Activated naive CD8-positive, alpha-beta T cell treated with anti-CD3 and anti-CD28 coated beads, Interleukin-2, amount 10 ng/mL, durations not matched to agents 7 days and 5 days (primary cell): Measurements from ENCODE around the gene MAGI1. TPM values are rescaled to one million over a fixed set of nuclear protein-coding genes. Genes with fewer than 3 reads are reported as not detected.

Source experiments
- ATAC-seq: fragments of 150-1000 bp; cut with Tn5 transposase; one replicate; pipeline ENCODE4 v1.10.0; 2021; ENCODE audit warnings: low read depth, moderate library complexity
- POLR2A ChIA-PET: fragments of 350-600 bp; sonication (Branson Sonifier 250); formaldehyde crosslinking; loops from one replicate; lab custom pipeline; 2021; ENCODE audit warnings: antibody characterized with exemption; lab: Charles Lee
- DNase-seq: peaks from one replicate; pipeline ENCODE4 v3.0.0; 2021
- H3K27ac Mint-ChIP-seq: one replicate; pipeline ENCODE4 v1.8.0; 2022; ENCODE audit warnings: mild to moderate bottlenecking, mixed read lengths
- H3K27me3 Mint-ChIP-seq: one replicate; pipeline ENCODE4 v1.8.0; 2022; ENCODE audit warnings: mild to moderate bottlenecking, moderate library complexity, mixed read lengths
- H3K36me3 Mint-ChIP-seq: one replicate; pipeline ENCODE4 v1.8.0; 2021; ENCODE audit warnings: mild to moderate bottlenecking, mixed read lengths
- H3K4me1 Mint-ChIP-seq: one replicate; pipeline ENCODE4 v1.8.0; 2021; ENCODE audit warnings: mixed read lengths
- H3K4me3 Mint-ChIP-seq: one replicate; pipeline ENCODE4 v1.8.0; 2022; ENCODE audit warnings: mild to moderate bottlenecking, moderate library complexity, mixed read lengths
- H3K9me3 Mint-ChIP-seq: one replicate; pipeline ENCODE4 v1.8.0; 2021; ENCODE audit warnings: mixed read lengths
- total RNA-seq, 2 experiments: library from RNA; stranded (reverse); gene quantifications; one replicate each; pipeline ENCODE4 v1.2.3, GENCODE V29; 2021

Gene MAGI1
- total RNA-seq, 2 experiments from 2014 or later, result not detected

- Mint-ChIP-seq H3K4me1 (no peaks in the 10 kb centered on the region), H3K4me3 (no peak overlapping the region), H3K27me3 (no peaks in the 10 kb centered on the region), H3K27ac (no peak overlapping the region), H3K9me3 (no peaks in the 10 kb centered on the region), H3K36me3 (no peaks in the 10 kb centered on the region)
- ATAC-seq, result no peak
- POLR2A ChIA-PET, result no interaction called here
- peak; percentile 32 for DNase-seq
Measured at GRCh38 chr3:65672871-65673815, 365.6 kb downstream of the MAGI1 start.

DNA sequence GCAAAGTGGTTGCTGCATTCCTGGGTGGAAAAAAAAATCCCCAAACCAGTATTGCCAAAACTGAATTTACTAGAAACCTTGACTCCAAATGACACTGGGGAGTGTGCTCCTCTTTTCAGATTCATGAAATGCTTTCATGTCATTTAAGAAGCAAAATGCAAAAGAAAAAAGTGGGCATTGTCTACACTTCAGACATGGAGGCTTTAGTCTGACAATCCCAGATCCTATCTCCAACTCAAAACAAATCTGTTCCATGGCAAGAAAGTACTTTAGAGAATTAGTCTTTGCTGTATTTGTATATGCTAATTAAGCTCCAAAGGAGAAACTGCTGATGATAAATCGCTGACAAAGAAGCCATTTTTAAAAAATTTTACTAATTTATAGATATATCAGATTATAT is 366.7 kb downstream of the MAGI1 start:
- DNase-seq (no peak), ATAC-seq (no peak)
- POLR2A ChIA-PET, result no interaction called here
- no peaks in the 10 kb centered on the region for H3K4me1 Mint-ChIP-seq
- H3K36me3 Mint-ChIP-seq, result no peaks in the 10 kb centered on the region
- H3K27me3 Mint-ChIP-seq, result no peaks in the 10 kb centered on the region
- H3K9me3 Mint-ChIP-seq, result no peaks in the 10 kb centered on the region
- no peak overlapping the region for H3K27ac Mint-ChIP-seq
- no peak overlapping the region for H3K4me3 Mint-ChIP-seq

DNA sequence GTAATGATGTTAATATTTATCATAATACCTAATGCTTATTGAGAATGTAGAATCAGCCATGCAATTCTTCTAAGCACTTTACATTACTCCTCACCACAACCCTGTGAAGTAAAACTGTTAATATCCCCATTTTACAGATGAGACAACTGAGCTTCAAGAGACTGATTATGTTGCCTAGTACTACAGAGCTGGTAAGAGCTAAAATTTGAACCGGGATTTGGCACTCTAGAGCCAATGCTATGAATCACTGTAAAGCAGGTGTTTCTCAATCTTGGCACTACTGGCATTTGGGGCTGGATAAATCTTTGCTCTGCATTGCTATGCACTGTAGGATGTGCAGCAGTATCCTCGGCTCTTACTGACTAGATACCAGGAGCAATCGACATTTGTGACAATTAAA is 367.7 kb downstream of the MAGI1 start:
- Mint-ChIP-seq H3K9me3 (no peaks in the 10 kb centered on the region), H3K27me3 (no peaks in the 10 kb centered on the region), H3K27ac (no peak overlapping the region), H3K36me3 (no peaks in the 10 kb centered on the region), H3K4me1 (no peaks in the 10 kb centered on the region), H3K4me3 (no peak overlapping the region)
- no peak for ATAC-seq
- POLR2A ChIA-PET, result no interaction called here
- no peak for DNase-seq

DNA sequence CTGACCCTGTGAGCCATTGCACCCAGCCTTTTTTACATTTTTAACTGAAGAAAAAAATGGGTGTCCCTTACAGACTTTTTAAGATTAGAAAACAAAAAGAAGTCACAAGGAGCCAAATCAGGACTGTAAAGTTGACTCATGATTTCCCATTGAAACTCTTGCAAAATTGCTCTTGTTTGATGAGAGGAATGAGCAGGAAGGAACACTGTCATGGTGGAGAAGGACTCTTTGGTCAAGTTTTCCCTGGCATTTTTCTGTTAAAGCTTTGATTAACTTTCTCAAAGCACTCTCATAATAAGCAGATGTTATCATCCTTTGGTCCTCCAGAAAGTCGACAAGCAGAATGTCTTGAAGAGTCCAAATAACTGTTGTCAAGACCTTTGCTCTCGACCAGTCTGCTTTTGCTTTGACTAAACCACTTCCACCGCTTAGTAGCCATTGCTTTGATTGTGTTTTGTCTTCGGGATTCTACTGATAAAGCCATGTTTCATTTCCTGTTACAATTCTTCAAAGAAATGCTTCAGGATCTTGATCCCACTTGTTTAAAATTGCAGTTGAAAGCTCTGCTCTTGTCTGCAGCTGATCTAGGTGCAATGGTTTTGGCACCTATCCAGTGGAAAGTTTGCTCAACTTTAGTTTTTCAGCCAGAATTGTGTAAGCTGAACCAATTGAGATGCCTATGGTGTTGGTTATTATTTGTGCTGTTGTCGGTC is 369.4 kb downstream of the MAGI1 start:
- Mint-ChIP-seq H3K27ac (no peak overlapping the region), H3K4me1 (no peaks in the 10 kb centered on the region), H3K36me3 (no peaks in the 10 kb centered on the region), H3K9me3 (no peaks in the 10 kb centered on the region), H3K27me3 (no peaks in the 10 kb centered on the region), H3K4me3 (no peak overlapping the region)
- POLR2A ChIA-PET, result no interaction called here
- ATAC-seq (no peak), DNase-seq (no peak)

DNA sequence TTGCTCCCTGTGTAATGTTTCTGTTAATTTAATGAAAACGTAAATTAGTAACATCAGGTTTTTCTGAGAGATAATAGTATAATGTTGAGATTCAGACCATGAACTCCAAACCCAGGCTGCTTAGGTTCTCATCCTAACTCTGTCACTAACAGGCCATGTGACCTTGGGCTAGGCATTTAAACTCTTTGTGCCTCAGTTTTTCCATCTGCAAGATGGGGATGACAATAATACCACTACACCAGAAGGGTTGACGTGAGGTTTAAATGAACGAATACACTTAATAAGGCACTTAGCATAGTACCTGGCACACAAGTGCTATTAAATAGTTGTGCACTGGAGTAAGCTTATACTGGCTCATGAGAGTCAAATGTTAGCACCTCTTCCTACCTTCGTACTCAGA is 370.8 kb downstream of the MAGI1 start:
- ATAC-seq (no peak), DNase-seq (no peak)
- POLR2A ChIA-PET, result no interaction called here
- Mint-ChIP-seq H3K27ac (no peak overlapping the region), H3K9me3 (no peaks in the 10 kb centered on the region), H3K27me3 (no peaks in the 10 kb centered on the region), H3K4me1 (no peaks in the 10 kb centered on the region), H3K36me3 (no peaks in the 10 kb centered on the region), H3K4me3 (no peak overlapping the region)

DNA sequence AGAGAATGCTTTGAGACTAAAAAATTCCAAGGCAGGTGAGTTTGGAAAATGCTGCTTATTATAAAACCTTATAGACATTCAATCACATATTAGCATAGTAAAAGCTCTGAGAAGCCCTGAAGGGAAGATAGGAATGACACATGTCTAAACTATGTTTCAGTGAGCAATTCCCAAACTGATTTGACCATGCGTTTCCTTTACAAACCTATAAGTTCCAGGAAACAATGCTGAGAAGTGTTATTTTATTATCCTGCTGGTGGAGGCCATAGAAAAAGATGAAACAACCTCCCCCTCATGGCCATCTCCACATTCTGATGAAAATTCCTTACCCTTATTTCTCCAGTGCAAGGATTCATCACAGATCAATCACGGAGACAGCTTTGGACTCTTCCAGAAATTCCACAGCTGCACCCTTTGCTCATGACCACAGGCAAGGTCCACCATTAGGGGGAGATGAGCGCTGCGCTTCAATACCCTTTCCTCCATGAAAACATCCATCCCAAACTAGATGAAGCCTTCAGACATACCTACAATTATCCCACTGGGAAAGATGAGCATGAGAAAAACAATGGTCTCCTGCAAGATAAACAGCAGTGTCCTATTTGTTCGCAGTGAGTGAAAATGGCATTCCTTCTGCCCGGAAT is 372.1 kb downstream of the MAGI1 start:
- Mint-ChIP-seq H3K9me3 (no peaks in the 10 kb centered on the region), H3K27me3 (no peaks in the 10 kb centered on the region), H3K36me3 (no peaks in the 10 kb centered on the region), H3K27ac (no peak overlapping the region), H3K4me1 (no peaks in the 10 kb centered on the region), H3K4me3 (no peak overlapping the region)
- no peak for ATAC-seq
- POLR2A ChIA-PET, result no interaction called here
- no peak for DNase-seq

- Mint-ChIP-seq H3K4me1 (no peaks in the 10 kb centered on the region), H3K9me3 (no peaks in the 10 kb centered on the region), H3K4me3 (no peak overlapping the region), H3K36me3 (no peaks in the 10 kb centered on the region), H3K27me3 (no peaks in the 10 kb centered on the region), H3K27ac (no peak overlapping the region)
- ATAC-seq (no peak), DNase-seq (no peak)
- POLR2A ChIA-PET, result no interaction called here
Measured at GRCh38 chr3:65665915-65666314, 372.8 kb downstream of the MAGI1 start.

DNA sequence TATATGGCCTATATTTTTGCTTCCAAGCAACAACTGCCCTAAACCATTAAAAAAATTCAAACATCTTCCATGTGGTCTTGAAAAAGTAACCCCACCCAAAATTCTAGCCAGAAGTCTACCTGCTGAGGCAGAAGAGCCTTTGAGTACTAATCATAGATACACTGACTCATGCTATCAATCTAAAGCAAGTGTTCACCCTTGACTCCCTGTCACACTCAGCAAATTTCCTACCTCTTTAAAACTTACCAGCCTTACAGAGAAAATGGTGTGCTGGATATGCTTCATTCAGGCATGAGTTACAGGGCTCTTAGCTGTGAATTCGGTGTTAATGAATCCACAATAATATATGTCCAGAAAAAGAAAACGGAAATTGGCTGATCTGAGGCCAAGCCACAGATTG is 373.8 kb downstream of the MAGI1 start:
- Mint-ChIP-seq H3K36me3 (no peaks in the 10 kb centered on the region), H3K4me3 (no peak overlapping the region), H3K9me3 (no peaks in the 10 kb centered on the region), H3K4me1 (no peaks in the 10 kb centered on the region), H3K27me3 (no peaks in the 10 kb centered on the region), H3K27ac (no peak overlapping the region)
- POLR2A ChIA-PET, result no interaction called here
- ATAC-seq, result no peak
- DNase-seq, result no peak

- POLR2A ChIA-PET, result no interaction called here
- H3K4me1 Mint-ChIP-seq, result no peaks in the 10 kb centered on the region
Measured at GRCh38 chr3:65664446-65664845, 374.3 kb downstream of the MAGI1 start.

GRCh38 chr3:65662095-65662494 is 376.6 kb downstream of the MAGI1 start:
- Mint-ChIP-seq H3K27me3 (no peaks in the 10 kb centered on the region), H3K4me1 (no peaks in the 10 kb centered on the region), H3K9me3 (peaks cover 1% of the 10 kb centered on the region), H3K4me3 (no peak overlapping the region), H3K36me3 (no peaks in the 10 kb centered on the region), H3K27ac (no peak overlapping the region)
- POLR2A ChIA-PET, result no interaction called here
- ATAC-seq (no peak), DNase-seq (no peak)

More at GRCh38 chr3:65664446-65664845, 374.3 kb downstream of the MAGI1 start:
- Mint-ChIP-seq H3K36me3 (no peaks in the 10 kb centered on the region), H3K9me3 (no peaks in the 10 kb centered on the region), H3K27ac (no peak overlapping the region), H3K27me3 (no peaks in the 10 kb centered on the region), H3K4me3 (no peak overlapping the region)
- DNase-seq, result no peak
- no peak for ATAC-seq

- no peak for DNase-seq
- no peak overlapping the region for H3K4me3 Mint-ChIP-seq
- H3K36me3 Mint-ChIP-seq, result no peaks in the 10 kb centered on the region
- H3K27ac Mint-ChIP-seq, result no peak overlapping the region
- ATAC-seq, result no peak
- no peaks in the 10 kb centered on the region for H3K27me3 Mint-ChIP-seq
- POLR2A ChIA-PET, result no interaction called here
- H3K9me3 Mint-ChIP-seq, result peaks cover 1% of the 10 kb centered on the region
- no peaks in the 10 kb centered on the region for H3K4me1 Mint-ChIP-seq
Measured at GRCh38 chr3:65660000-65660598, 378.6 kb downstream of the MAGI1 start.

GRCh38 chr3:65659396-65659795 is 379.3 kb downstream of the MAGI1 start:
- POLR2A ChIA-PET, result no interaction called here
- H3K9me3 Mint-ChIP-seq, result peaks cover 1% of the 10 kb centered on the region
- ATAC-seq (no peak), DNase-seq (no peak)
- no peak overlapping the region for H3K27ac Mint-ChIP-seq
- H3K4me3 Mint-ChIP-seq, result no peak overlapping the region
- no peaks in the 10 kb centered on the region for H3K27me3 Mint-ChIP-seq
- H3K4me1 Mint-ChIP-seq, result no peaks in the 10 kb centered on the region
- no peaks in the 10 kb centered on the region for H3K36me3 Mint-ChIP-seq

DNA sequence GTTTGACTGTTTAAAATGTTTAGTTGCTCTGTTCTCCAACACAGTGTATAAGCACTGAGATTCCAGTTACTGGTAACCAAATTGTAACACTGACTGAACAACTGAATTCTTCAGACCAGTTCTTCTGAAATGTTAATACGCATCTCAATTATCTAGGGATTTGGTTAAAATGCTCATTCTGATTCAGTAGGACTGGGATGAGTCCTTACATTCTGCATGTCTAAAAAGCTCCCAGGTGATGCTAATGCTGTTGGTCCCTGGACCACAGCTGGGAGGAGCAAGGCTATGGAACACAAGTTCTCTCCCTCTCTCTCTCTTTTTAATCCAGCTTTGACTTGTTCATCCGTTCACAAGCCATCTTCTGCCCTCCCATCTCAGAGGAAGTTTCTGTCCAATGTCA is 380.3 kb downstream of the MAGI1 start:
- Mint-ChIP-seq H3K4me1 (no peaks in the 10 kb centered on the region), H3K27me3 (no peaks in the 10 kb centered on the region), H3K27ac (no peak overlapping the region), H3K4me3 (no peak overlapping the region), H3K36me3 (no peaks in the 10 kb centered on the region), H3K9me3 (peaks cover 1% of the 10 kb centered on the region)
- DNase-seq (no peak), ATAC-seq (no peak)
- POLR2A ChIA-PET, result no interaction called here
